SK-N-SH treated with all-trans-retinoic acid at 6 μM for 48 hours (cell line): Measurements from ENCODE around the gene ANO6.

Experiments
- ISL1 ChIP-seq: fragments of 250-450 bp; sonication (Bioruptor Pico); IDR thresholded peaks from 2 replicates; pipeline ENCODE4 v2.1.2; 2022; ENCODE audit warnings: mild to moderate bottlenecking, moderate library complexity
- PATZ1 ChIP-seq: fragments of 250-450 bp; sonication (Bioruptor Pico); IDR thresholded peaks from 2 replicates; pipeline ENCODE4 v1.8.0; 2020; ENCODE audit warnings: mild to moderate bottlenecking, moderate library complexity, borderline replicate concordance
- ZNF565 ChIP-seq: fragments of 450-650 bp; formaldehyde crosslinking; conservative IDR thresholded peaks from 2 replicates; pipeline ENCODE4 v1.5.0; 2020; ENCODE audit warnings: low read depth, mild to moderate bottlenecking, moderate library complexity

GRCh38 chr12:45389426-45389825 is 173.5 kb downstream of the ANO6 start:
- TF ChIP-seq PATZ1: no peak
- no peak for TF ChIP-seq ISL1 (CRISPR knock-in tag)
- no peak for TF ChIP-seq ZNF565
